ENCODE results near the gene DPPA2. TPM values are rescaled to one million over a fixed set of nuclear protein-coding genes. Genes with fewer than 3 reads are reported as not detected.

DPPA2 gene
- total and polyA plus RNA-seq, 2 of the 8 experiments (the other 6 are each of a cell fraction or from before 2014, with no cell fraction given) = 7.8 to 12.6 TPM

- TF ChIP-seq, protein P1, sequence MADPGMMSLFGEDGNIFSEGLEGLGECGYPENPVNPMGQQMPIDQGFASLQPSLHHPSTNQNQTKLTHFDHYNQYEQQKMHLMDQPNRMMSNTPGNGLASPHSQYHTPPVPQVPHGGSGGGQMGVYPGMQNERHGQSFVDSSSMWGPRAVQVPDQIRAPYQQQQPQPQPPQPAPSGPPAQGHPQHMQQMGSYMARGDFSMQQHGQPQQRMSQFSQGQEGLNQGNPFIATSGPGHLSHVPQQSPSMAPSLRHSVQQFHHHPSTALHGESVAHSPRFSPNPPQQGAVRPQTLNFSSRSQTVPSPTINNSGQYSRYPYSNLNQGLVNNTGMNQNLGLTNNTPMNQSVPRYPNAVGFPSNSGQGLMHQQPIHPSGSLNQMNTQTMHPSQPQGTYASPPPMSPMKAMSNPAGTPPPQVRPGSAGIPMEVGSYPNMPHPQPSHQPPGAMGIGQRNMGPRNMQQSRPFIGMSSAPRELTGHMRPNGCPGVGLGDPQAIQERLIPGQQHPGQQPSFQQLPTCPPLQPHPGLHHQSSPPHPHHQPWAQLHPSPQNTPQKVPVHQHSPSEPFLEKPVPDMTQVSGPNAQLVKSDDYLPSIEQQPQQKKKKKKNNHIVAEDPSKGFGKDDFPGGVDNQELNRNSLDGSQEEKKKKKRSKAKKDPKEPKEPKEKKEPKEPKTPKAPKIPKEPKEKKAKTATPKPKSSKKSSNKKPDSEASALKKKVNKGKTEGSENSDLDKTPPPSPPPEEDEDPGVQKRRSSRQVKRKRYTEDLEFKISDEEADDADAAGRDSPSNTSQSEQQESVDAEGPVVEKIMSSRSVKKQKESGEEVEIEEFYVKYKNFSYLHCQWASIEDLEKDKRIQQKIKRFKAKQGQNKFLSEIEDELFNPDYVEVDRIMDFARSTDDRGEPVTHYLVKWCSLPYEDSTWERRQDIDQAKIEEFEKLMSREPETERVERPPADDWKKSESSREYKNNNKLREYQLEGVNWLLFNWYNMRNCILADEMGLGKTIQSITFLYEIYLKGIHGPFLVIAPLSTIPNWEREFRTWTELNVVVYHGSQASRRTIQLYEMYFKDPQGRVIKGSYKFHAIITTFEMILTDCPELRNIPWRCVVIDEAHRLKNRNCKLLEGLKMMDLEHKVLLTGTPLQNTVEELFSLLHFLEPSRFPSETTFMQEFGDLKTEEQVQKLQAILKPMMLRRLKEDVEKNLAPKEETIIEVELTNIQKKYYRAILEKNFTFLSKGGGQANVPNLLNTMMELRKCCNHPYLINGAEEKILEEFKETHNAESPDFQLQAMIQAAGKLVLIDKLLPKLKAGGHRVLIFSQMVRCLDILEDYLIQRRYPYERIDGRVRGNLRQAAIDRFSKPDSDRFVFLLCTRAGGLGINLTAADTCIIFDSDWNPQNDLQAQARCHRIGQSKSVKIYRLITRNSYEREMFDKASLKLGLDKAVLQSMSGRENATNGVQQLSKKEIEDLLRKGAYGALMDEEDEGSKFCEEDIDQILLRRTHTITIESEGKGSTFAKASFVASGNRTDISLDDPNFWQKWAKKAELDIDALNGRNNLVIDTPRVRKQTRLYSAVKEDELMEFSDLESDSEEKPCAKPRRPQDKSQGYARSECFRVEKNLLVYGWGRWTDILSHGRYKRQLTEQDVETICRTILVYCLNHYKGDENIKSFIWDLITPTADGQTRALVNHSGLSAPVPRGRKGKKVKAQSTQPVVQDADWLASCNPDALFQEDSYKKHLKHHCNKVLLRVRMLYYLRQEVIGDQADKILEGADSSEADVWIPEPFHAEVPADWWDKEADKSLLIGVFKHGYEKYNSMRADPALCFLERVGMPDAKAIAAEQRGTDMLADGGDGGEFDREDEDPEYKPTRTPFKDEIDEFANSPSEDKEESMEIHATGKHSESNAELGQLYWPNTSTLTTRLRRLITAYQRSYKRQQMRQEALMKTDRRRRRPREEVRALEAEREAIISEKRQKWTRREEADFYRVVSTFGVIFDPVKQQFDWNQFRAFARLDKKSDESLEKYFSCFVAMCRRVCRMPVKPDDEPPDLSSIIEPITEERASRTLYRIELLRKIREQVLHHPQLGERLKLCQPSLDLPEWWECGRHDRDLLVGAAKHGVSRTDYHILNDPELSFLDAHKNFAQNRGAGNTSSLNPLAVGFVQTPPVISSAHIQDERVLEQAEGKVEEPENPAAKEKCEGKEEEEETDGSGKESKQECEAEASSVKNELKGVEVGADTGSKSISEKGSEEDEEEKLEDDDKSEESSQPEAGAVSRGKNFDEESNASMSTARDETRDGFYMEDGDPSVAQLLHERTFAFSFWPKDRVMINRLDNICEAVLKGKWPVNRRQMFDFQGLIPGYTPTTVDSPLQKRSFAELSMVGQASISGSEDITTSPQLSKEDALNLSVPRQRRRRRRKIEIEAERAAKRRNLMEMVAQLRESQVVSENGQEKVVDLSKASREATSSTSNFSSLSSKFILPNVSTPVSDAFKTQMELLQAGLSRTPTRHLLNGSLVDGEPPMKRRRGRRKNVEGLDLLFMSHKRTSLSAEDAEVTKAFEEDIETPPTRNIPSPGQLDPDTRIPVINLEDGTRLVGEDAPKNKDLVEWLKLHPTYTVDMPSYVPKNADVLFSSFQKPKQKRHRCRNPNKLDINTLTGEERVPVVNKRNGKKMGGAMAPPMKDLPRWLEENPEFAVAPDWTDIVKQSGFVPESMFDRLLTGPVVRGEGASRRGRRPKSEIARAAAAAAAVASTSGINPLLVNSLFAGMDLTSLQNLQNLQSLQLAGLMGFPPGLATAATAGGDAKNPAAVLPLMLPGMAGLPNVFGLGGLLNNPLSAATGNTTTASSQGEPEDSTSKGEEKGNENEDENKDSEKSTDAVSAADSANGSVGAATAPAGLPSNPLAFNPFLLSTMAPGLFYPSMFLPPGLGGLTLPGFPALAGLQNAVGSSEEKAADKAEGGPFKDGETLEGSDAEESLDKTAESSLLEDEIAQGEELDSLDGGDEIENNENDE (IDR thresholded peaks at IDR 0.05; ENCODE audit: insufficient replicate concordance, low read length) = no peak
- TF ChIP-seq SRF (IDR thresholded peaks at IDR 0.05; ENCODE audit: low read depth, low read length) (no peak), BACH1 (IDR thresholded peaks at IDR 0.05; ENCODE audit: low read length) (no peak)
Measured at GRCh38 chr3:109362823-109363222, 46.5 kb upstream of the DPPA2 start (continued).
